ENCODE results near the gene TBX4. TPM values are rescaled to one million over a fixed set of nuclear protein-coding genes. Genes with fewer than 3 reads are reported as not detected.

TBX4 gene
- total and polyA plus RNA-seq, 2 of the 13 experiments (the other 11 are each of a cell fraction or from before 2014, with no cell fraction given) = 0.11 to 1.1 TPM

GRCh38 chr17:61425682-61426481, 26.3 kb upstream of the TBX4 start (continued):
- TF ChIP-seq NFAT5 (CRISPR knock-in tag; IDR thresholded peaks at IDR 0.05) = no peak
- no peak for TF ChIP-seq ZNF547 (CRISPR knock-in tag; IDR thresholded peaks at IDR 0.05)
- no peak; the same call in 1 of the 2 replicates for TF ChIP-seq NFKB2 (CRISPR knock-in tag; IDR thresholded peaks at IDR 0.05; ENCODE audit: borderline replicate concordance)
- TF ChIP-seq ZMAT5 (CRISPR knock-in tag; IDR thresholded peaks at IDR 0.05; ENCODE audit: borderline replicate concordance, low read depth) = no peak
- TF ChIP-seq MTF1 (CRISPR knock-in tag; IDR thresholded peaks at IDR 0.05) = no peak
- TF ChIP-seq ZNF142 (CRISPR knock-in tag; IDR thresholded peaks at IDR 0.05) = no peak
- no peak for TF ChIP-seq ZNF3 (CRISPR knock-in tag; IDR thresholded peaks at IDR 0.05)
- TF ChIP-seq ZBTB1 (CRISPR knock-in tag; IDR thresholded peaks at IDR 0.05; ENCODE audit: borderline replicate concordance) = no peak
- TF ChIP-seq CAMTA2 (CRISPR knock-in tag; IDR thresholded peaks at IDR 0.05; ENCODE audit: borderline replicate concordance) = no peak
- no peak for TF ChIP-seq CREBL2 (CRISPR knock-in tag; IDR thresholded peaks at IDR 0.05; ENCODE audit: borderline replicate concordance)
- TF ChIP-seq ZFP90 (CRISPR knock-in tag; IDR thresholded peaks at IDR 0.05; ENCODE audit: borderline replicate concordance) = no peak
- TF ChIP-seq EHMT2 (IDR thresholded peaks at IDR 0.05; ENCODE audit: borderline replicate concordance, low read depth, low read length) = no peak
- TF ChIP-seq NR2F2 (IDR thresholded peaks at IDR 0.05; ENCODE audit: borderline replicate concordance, low read depth) = no peak
- no peak for TF ChIP-seq ZNF720 (CRISPR knock-in tag; IDR thresholded peaks at IDR 0.05)
- TF ChIP-seq ZNF17 (CRISPR knock-in tag; IDR thresholded peaks at IDR 0.05) = no peak
- TF ChIP-seq SP2 (CRISPR knock-in tag; IDR thresholded peaks at IDR 0.05) = no peak
- TF ChIP-seq MBD4 (IDR thresholded peaks at IDR 0.05; ENCODE audit: borderline replicate concordance, low read length) = no peak
- no peak for TF ChIP-seq ZFP41 (CRISPR knock-in tag; IDR thresholded peaks at IDR 0.05; ENCODE audit: borderline replicate concordance)

Measured in HepG2 (cell line).